GM11168 (cell line): ENCODE results near the gene ZNF438.
"Not testable (repeated sequence)": the region's sequence is repeated elsewhere in the genome, so short reads cannot be mapped to it uniquely, and the experiment has no call there.

Source experiments
- in situ Hi-C: fragments of 300-500 bp; cut with MboI; formaldehyde crosslinking; loops from one replicate; pipeline ENCODE4 v1.12.0; 2022; ENCODE audit warnings: low sequenced_read_pairs; ENCODE audit not compliant: unreplicated experiment

Gene ZNF438

DNA sequence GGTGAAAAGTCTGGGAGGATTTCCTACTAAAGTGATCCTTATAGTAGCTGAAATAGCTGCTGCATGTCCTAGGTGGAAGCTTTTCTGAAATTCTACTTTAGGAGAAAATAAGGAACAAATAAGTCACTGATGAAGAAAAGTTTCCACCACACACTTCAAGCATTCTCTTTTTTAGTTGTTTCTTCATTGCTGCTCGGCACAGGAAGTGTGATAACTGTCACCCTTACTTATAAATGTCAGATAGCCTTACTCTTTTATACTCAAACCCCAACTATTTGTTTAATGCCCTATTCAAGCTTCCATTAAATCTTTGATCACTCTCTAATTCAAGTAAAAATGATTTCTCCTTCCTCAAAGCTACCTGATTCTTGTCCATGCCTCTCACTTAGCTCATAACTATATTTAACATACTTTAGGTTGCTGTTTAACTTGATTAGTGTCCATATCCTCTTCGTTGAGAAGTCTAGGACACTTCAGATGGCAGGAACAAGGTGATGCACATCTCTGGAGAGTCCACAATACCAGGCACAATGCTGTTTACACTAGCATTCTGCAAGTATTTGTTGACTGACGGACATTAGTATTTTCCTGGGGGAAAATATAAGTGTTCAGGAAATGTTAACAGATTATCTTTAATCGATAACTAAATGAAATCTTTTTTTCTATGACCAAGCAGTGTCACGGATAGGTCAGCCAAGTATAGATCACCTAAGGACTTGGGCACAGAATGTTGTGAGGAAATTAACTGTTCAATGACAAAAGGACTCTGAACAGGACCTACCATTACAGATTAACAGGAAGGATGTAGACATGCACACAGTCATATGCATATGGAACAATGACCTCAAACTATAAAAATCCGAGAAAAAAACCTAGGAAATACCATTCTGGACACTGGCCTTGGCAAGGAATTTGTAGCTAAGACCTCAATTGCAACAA, 67.4 kb downstream of the ZNF438 start:
- in situ Hi-C loops: no loop called here

DNA sequence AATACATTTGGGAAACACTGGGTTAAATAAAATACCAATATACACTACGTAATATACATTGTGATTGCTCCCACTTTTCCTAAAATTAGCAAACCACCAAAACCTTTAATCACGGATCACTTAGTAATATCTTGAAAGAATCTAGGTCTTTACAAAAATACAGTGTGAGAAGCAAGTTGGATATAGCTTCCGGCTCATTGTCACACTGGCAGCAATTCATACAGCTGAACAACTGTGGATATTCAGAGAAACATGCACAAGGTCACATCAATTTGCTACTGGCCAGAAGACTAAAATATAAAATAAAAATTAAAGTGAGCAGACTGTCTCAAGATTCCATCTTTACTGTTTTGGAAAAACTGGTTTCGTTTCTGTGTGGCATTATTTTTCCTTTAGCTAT, 69.1 kb downstream of the ZNF438 start:
- in situ Hi-C loops: no loop called here

DNA sequence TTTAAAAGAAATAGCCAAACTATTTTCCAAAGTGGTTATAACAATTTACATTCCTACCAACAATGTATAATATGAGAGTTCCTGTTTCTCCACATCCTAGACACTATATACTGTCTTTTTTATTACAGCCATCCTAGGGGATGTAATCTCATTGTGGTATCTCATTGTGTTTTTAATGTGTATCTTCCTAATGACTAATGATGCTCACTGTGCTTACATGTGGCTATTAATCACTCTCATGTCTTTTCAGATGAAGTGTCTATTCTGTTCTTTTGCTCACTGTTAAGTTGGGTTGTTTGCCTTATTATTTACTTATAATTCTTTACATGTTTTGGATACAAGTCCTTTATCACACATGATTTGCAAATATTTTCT, 71.8 kb downstream of the ZNF438 start:
- in situ Hi-C loops: no loop called here

DNA sequence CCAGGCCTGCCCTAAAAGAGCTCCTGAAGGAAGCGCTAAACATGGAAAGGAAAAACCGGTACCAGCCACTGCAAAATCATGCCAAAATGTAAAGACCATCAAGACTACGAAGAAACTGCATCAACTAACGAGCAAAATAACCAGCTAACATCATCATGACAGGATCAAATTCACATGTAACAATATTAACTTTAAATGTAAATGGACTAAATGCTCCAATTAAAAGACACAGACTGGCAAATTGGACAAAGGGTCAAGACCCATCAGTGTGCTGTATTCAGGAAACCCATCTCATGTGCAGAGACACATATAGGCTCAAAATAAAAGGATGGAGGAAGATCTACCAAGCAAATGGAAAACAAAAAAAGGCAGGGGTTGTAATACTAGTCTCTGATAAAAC, 82.4 kb downstream of the ZNF438 start:
- in situ Hi-C loops: not testable (repeated sequence)

DNA sequence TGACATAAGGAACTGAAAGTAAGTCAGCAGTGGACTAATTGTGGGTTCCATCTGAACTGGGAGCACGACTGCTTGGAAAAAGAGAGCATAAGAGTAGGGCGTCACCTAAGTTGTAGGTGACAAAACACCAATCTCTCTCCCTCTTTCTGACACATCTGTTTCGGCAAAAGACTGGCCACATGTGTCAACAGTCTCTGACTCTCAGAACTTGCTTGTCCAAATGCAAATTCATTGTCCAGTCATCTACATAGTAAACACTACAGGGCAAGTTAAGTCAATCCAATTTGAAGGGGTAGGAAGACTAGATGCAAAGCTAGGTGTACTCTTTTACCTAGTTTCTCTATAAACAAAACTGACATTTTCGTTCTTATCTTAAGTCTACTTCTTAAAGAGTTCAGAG, 87.7 kb downstream of the ZNF438 start:
- in situ Hi-C loops: no loop called here

DNA sequence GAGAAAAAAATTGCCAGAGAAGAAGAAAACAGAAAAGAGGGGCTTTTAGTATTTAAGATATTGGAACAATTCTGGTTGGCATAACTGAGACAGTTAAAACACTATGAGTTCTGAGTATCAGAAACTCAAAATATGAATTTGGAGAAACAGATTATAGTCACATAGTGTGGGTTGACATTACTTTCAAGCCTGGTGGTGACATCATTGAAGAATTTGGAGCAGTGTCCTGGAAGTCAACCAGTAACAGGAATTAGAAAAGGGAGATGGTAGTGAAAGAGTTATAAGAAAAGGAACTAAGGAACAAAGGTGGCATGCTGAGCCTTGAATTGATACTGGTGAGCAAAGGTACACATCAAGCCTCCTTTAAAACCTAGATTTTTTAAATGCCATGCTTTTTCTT, 88.2 kb downstream of the ZNF438 start:
- in situ Hi-C loops: no loop called here

DNA sequence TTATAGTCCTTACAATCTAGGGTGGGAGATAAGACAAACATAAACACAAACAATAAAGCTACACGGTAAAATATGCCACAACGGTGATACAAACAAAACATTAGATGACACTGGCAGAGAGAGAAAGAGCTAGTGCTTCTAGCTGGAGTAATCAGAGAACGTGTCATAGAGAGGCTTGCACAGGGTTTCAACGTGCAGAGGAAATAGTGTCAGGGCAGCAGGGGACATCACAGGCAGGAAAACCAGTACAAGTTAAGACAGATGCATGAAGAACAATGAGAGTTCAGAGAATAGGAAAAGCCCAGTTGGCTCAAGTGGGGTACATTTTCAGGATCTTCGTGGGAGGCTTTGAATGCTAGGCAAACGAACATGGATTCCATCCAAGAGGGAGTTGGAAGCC, 91.4 kb downstream of the ZNF438 start:
- in situ Hi-C loops: no loop called here

DNA sequence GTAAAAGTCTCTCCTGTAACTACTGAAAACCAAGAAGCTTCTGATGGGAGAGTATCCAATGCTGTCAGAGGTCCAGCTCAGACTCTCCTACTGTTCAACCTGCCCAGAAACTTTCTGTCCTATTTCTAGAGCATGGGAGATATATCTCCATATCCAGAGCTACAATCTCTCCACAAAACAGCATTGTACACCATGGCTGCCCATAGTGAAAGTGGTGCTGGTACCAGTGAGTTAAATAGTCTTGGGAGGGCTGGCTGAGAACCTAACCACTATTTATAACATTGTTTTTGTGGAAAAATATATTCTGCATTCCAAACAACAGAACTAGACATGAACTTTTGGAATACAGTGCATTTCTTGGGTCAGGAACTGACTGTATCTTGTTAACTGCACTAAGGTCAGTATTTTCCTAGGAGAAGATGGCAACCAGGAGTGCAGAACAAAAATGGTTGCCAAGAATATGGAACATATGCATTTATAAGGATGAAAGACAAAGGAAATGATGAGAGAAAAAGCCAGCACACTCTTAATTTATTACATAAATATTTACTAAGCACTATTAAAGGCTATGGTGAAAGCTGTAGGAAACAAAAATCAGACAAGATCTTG, 91.9 kb downstream of the ZNF438 start:
- in situ Hi-C loops: no loop called here

DNA sequence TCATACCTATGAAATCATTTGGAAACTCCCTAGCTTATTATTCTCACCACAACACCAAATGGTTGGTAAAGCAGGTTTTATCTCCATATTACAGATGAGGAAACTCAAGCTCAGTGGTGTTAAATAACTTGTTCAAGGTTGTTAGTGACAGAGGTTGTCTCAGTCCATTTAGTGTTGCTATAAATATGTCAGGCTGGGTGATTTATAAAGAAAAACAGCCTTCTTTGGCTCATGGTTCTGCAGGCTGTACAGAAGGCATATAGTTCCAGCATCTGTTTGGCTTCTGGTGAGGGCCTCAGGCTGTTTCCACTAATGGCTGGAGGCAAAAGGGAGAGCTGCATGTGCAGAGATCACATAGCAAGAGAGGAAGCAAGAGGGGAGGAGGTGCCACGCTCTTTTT, 96.6 kb downstream of the ZNF438 start:
- in situ Hi-C loops: no loop called here

DNA sequence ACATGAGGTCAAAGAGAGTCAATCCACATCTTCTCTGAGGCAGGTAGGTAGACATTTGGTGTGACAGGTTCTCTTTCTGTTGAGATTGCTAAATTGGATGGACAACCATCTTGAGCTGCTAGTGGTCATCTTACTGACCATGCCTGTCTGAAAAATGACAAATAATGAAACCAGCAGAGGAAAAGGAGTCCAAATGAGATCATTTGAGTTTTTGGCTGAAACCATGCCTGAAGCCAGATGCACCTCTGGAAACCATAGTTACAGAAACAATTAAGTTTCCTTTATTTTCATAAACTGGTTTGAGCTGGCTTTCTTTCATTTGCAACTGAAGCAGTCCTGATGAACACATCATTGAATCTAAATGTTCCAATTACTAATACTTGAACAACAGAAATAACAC, 100.6 kb downstream of the ZNF438 start:
- in situ Hi-C loops: no loop called here

DNA sequence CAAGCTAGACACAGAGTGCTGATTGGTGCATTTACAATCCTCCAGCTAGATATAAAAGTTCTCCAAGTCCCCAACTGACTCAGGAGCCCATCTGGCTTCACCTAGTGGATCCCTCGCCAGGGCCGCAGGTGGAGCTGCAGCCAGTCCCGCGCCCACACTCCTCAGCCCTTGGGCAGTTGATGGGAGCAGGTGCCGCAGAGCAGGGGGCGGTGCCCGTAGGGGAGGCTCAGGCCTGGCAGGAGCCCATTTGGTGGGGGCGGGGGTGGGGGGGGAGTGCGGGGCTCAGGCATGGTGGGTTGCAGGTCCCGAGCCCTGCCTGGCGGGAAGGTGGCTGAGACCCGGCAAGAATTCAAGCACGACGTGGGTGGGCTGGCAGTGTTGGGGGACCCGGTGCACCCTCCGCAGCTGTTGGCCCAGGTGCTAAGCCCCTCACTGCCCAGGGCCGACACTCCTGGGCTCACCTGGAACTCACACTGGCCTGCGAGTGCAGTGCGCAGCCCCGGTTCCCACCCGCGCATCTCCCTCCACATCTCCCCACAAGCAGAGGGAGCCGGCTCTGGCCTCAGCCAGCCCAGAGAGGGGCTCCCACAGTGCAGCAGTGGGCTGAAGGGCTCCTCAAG, 101.7 kb downstream of the ZNF438 start:
- in situ Hi-C loops: no loop called here

DNA sequence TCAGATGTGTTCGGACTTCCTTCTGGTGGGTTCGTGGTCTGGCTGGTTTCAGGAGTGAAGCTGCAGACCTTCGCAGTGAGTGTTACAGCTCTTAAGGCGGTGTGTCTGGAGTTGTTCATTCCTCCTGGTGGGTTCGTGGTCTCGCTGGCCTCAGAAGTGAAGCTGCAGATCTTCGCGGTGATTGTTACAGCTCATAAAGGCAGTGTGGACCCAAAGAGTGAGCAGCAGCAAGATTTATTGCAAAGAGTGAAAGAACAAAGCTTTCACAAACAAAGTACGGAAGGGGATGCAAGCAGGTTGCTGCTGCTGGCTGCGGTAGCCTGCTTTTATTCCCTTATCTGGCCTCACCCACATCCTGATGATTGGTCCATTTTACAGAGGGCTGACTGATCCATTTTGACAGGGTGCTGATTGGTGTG, 102.3 kb downstream of the ZNF438 start:
- in situ Hi-C loops: not testable (repeated sequence)

DNA sequence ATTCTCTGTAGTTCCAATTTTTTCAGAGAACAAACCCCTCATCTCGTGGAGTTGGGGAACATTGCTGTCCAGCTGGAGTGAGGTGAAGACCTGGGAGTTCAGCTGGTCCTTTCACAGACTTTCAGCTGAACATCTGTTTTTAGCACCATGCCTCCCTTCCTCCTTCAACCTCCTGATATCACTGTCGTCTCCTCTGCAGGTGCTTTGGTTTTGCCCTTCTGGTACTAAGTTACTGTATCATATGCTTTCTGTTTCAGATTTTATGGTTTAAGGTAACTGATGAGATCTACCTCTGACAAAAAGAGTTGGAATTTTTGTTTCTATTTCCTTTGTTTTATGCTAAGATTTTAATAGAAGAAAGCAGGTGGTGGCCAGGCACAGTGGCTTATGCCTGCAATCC, 102.9 kb downstream of the ZNF438 start:
- in situ Hi-C loops: no loop called here

DNA sequence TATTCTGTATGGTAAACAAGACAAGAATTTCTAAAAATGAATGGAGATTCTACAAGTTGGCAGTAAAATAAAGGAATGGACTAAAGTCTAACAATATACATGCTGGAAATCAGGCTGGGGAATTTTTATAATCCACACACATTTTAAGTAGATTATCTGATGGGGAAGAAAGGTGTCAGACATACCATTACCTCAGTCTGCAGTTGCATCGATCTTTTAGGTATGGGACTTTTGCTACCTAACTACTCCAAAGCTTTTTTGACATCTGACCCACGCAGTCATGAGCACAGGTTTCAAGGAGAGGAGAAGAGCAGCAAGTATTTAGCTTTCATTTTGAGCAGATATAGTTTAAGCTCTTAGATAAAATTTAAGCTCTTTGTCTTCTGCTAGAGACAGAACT, 113.0 kb downstream of the ZNF438 start:
- in situ Hi-C loops: no loop called here

DNA sequence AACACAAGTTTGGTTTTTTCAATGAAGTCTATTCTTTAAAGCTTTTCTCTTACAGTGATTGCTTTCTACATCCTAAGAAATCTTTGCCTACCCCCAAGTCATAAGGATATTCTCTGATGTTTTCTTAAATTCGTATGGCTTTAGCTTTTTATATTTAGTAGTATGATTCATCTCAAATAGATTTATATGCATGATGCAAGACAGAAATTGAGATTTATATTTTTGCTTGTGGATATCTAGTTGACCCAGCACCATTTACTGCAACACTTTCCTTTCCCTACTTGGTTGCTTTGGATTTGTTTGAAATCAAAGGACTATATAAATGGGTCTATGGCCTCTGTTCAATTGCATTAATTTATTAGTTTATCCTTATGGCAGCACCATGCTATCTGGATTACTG, 113.9 kb downstream of the ZNF438 start:
- in situ Hi-C loops: no loop called here

DNA sequence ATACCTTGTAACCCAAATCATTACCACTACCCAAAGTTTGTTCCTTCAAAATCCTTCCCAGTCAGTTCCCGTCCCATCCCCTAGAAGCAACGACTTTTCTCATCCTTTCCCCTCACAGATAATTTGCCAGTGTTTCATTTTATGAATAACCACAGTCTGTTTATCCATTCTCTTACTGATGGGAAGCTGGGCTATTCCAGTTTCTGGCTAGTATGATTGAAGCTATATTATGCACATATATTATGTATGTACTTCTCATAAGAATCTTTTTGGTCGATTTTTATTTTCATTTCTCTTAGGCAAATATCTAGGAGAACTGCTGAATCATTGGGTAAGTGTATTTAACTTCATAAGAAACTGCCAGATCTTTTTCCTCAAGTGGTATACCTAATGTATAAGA, 114.6 kb downstream of the ZNF438 start:
- in situ Hi-C loops: no loop called here

DNA sequence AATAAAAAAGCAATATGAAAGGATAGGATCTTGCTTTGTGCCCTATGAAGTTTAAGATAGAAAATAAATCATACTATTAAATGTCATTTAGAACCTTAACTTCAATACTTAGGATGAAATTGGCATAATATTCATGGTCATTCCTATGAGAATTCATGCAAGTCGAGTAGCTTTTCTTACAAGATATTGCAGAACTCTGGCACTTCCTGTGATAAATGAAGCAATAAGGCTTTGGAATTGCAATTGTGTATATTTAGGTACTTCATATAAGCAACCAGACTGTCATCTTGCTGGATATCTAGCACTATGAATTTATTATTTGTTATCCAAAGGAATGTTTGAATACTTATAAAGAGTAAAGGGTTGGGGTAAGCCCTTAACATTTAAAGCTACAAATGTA, 116.5 kb downstream of the ZNF438 start:
- in situ Hi-C loops: no loop called here

DNA sequence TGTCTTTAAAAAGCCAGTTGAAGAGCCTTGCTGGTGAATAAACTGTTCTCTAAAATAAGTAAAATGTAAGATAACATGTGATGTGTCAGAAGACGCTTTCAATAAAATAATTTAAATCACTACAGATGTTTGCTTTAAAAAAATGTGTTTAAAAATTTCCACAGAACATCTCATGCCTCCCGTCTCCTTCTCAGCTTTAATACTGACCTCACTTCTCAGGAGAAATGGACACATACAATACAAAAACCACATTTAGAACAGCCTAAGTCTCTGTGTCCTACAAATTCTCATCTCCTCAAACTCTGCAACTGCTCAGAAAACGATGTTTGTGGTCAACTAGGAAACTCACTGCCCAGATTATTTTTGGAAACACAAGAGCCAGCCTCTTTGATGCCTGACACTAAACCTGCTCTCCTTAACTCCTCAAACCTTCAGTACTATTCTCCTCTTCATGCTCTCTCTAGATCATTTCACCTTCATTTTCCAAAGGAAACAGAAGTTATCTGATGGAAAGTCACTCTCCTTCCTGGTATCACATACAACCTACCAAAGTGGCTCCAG, 120.3 kb downstream of the ZNF438 start:
- in situ Hi-C loops: no loop called here

DNA sequence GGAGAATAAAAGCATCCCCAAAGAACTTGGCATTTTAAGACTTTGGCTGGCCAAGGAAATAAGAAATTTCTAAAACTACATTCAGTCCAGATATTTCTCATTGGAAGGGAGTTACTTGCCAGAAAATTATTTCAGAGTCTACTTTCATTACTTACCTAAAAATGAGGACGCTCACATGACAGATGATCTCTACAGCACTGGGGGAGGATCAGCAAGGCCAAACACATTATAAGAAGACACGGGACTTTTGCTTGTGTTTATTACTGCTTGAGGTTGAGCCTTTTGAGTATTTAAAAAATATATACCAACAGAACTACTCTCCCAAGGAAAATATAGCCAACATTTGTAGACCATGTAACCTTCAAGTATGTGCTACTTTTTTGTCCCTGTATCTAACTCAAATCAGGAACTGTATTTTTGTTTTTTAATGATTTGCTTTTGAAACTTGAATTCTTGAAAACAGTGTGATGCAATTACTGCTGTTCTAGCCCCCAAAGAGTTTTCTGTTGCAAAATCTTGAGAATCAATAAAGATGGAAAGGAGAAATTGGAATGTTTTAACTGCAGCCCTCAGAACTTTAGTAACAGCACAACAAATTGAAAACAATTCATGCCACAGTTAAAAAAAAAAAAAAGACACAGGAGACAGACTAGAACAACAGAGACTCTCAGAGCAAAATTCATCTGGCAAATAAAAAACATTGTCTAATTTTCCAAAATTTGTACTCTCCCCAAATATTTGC, 128.1 kb downstream of the ZNF438 start:
- in situ Hi-C loops: no loop called here

DNA sequence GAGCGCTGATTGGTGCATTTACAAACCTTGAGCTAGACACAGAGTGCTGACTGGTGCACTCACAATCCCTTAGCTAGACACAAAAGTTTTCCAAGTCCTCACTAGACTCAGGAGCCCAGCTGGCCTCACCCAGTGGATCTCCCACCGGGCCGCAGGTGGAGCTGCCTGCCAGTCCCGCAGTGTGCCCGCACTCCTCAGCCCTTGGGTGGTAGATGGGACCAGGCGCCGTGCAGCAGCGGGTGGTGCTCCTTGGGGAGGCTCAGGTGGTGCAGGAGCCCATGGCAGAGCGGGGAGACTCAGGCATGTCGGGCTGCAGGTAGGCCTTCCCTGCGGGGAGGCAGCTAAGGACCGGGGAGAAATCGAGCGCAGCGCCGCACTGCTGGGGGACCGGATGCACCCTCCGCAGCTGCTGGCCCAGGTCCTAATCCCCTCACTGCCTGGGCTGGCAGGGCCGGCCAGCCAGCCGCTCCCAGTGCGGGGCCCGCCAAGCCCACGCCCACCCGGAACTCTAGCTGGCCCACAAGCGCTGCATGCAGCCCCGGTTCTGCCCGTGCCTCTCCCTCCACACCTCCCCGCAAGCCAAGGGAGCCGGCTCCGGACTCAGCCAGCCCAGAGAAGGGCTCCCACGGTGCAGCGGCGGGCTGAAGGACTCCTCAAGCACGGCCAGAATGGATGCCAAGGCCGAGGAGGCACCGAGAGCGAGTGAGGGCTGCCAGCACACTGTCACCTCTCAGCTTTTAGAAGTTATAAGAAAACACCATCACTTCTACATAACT, 128.9 kb downstream of the ZNF438 start:
- in situ Hi-C loops: no loop called here
